ENCODE results near the gene C20orf204. TPM values are rescaled to one million over a fixed set of nuclear protein-coding genes. Genes with fewer than 3 reads are reported as not detected.

Gene C20orf204
- total RNA-seq, 2 experiments from 2014 or later: 2.8 to 4.7 TPM

- Mint-ChIP-seq H3K36me3 (ENCODE audit: low read depth) (no peaks in the 10 kb centered on the region), H3K4me1 (ENCODE audit: low read depth) (peaks cover 35% of the 10 kb centered on the region), H3K9me3 (no peaks in the 10 kb centered on the region), H3K4me3 (no peak overlapping the region), H3K27me3 (no peaks in the 10 kb centered on the region), H3K27ac (peak overlapping the region; percentile 30)
- no peak for TF ChIP-seq CTCF (IDR thresholded peaks at IDR 0.05)
- intact Hi-C loops (cut with micrococcal nuclease): loop anchor here (10.0 kb wide), 1 partner anchor 93 kb away; the partner anchor contains the start of gene SAMD10
- DNase-seq (no peak), ATAC-seq (no peak)
- POLR2A ChIA-PET: interaction anchor here (0.7 to 2.8 kb wide), 3 partner anchors 12 to 16 kb away, joined by 3 to 15 read pairs (median 4); partner anchors contain the start of genes OPRL1 and RGS19
- CTCF ChIA-PET: no interaction called here
Observed at GRCh38 chr20:64067733-64068307, 31.8 kb downstream of the C20orf204 start.

- no peak for TF ChIP-seq CTCF (IDR thresholded peaks at IDR 0.05)
- intact Hi-C loops (cut with micrococcal nuclease): loop anchor here (10.0 kb wide), 1 partner anchor 94 kb away; the partner anchor contains the start of gene SAMD10
- H3K4me3 Mint-ChIP-seq: no peak overlapping the region
- ATAC-seq (no peak), DNase-seq (no peak)
- CTCF ChIA-PET: interaction anchor here (1.1 to 1.6 kb wide), 3 partner anchors 8 to 17 kb away, joined by 3 to 5 read pairs (median 4); no protein-coding TSS in a partner anchor
- H3K27me3 Mint-ChIP-seq: no peaks in the 10 kb centered on the region
- peaks cover 35% of the 10 kb centered on the region for H3K4me1 Mint-ChIP-seq (ENCODE audit: low read depth)
- peaks cover 2% of the 10 kb centered on the region for H3K36me3 Mint-ChIP-seq (ENCODE audit: low read depth)
- H3K9me3 Mint-ChIP-seq: no peaks in the 10 kb centered on the region
- H3K27ac Mint-ChIP-seq: no peak overlapping the region
- POLR2A ChIA-PET: interaction anchor here (0.7 to 2.8 kb wide), 2 partner anchors 11 to 17 kb away, joined by 3 to 15 read pairs; partner anchors contain the start of genes OPRL1 and RGS19
Observed at GRCh38 chr20:64068386-64069208, 32.6 kb downstream of the C20orf204 start.

- POLR2A ChIA-PET: interaction anchor here (2.8 kb wide), 1 partner anchor 10 kb away, joined by 15 read pairs; the partner anchor contains the start of genes OPRL1 and RGS19
- Mint-ChIP-seq H3K9me3 (no peaks in the 10 kb centered on the region), H3K36me3 (ENCODE audit: low read depth) (peaks cover 2% of the 10 kb centered on the region), H3K4me1 (ENCODE audit: low read depth) (peaks cover 29% of the 10 kb centered on the region), H3K4me3 (no peak overlapping the region), H3K27me3 (no peaks in the 10 kb centered on the region), H3K27ac (no peak overlapping the region)
- no peak for TF ChIP-seq CTCF (IDR thresholded peaks at IDR 0.05)
- no peak for DNase-seq
- ATAC-seq: no peak
- CTCF ChIA-PET: interaction anchor here (0.7 to 1.6 kb wide), 7 partner anchors 9 to 532 kb away, joined by 3 to 5 read pairs (median 3); partner anchors contain the start of genes OPRL1, PRPF6 and PTK6
- intact Hi-C loops (cut with micrococcal nuclease): loop anchor here (10.0 kb wide), 1 partner anchor 94 kb away; the partner anchor contains the start of gene SAMD10
Observed at GRCh38 chr20:64069209-64069613, 33.2 kb downstream of the C20orf204 start.

- peak; percentile 84 for TF ChIP-seq CTCF (IDR thresholded peaks at IDR 0.05)
- Mint-ChIP-seq H3K27ac (no peak overlapping the region), H3K36me3 (ENCODE audit: low read depth) (peaks cover 2% of the 10 kb centered on the region), H3K4me1 (ENCODE audit: low read depth) (peaks cover 23% of the 10 kb centered on the region), H3K27me3 (no peaks in the 10 kb centered on the region), H3K9me3 (no peaks in the 10 kb centered on the region), H3K4me3 (no peak overlapping the region)
- intact Hi-C loops (cut with micrococcal nuclease): loop anchor here (10.0 kb wide), 1 partner anchor 95 kb away; the partner anchor contains the start of gene SAMD10
- no peak for ATAC-seq
- CTCF ChIA-PET: interaction anchor here (0.7 to 1.6 kb wide), 10 partner anchors 8 to 532 kb away, joined by 3 to 5 read pairs (median 3); partner anchors contain the start of genes C20orf204, OPRL1, PRPF6 and PTK6
- peak; percentile 49 for DNase-seq
- POLR2A ChIA-PET: interaction anchor here (0.7 to 2.8 kb wide), 2 partner anchors 10 to 50 kb away, joined by 3 to 15 read pairs; partner anchors contain the start of genes OPRL1 and RGS19
Observed at GRCh38 chr20:64069614-64070243, 33.7 kb downstream of the C20orf204 start.

Data from activated CD8-positive, alpha-beta T cell treated with anti-CD3 and anti-CD28 coated beads for 36 hours (primary cell).